ENCODE measurements around the gene C19orf81.
A peak's percentile ranks its signal among the peaks of the same experiment; 100 is the strongest.

C19orf81 gene

GRCh38 chr19:50629194-50629593 is 20.1 kb upstream of the C19orf81 start:
- DNase-seq (ENCODE audit: low read depth in 2 of 3, low spot score in 1 of 3), result no peak

- DNase-seq (ENCODE audit: low read depth in 2 of 3, low spot score in 1 of 3), result no peak
Measured at GRCh38 chr19:50629801-50630200, 19.4 kb upstream of the C19orf81 start.

GRCh38 chr19:50632151-50632835 is 17.0 kb upstream of the C19orf81 start:
- no peak for DNase-seq (ENCODE audit: low read depth in 2 of 3, low spot score in 1 of 3)

GRCh38 chr19:50633359-50633758 is 15.9 kb upstream of the C19orf81 start:
- no peak for DNase-seq (ENCODE audit: low read depth in 2 of 3, low spot score in 1 of 3)

- no peak for DNase-seq (ENCODE audit: low read depth in 2 of 3, low spot score in 1 of 3)
Measured at GRCh38 chr19:50633973-50634372, 15.3 kb upstream of the C19orf81 start.

- DNase-seq (ENCODE audit: low read depth in 2 of 3, low spot score in 1 of 3), result no peak
Measured at GRCh38 chr19:50636317-50637085, 12.7 kb upstream of the C19orf81 start.

- no peak for DNase-seq (ENCODE audit: low read depth in 2 of 3, low spot score in 1 of 3)
Measured at GRCh38 chr19:50638600-50638999, 10.6 kb upstream of the C19orf81 start.

GRCh38 chr19:50639121-50640112 is 9.8 kb upstream of the C19orf81 start, which contains the start of gene SYT3:
Gene SYT3 (minus strand): TSS chr19:50639881. CDS start chr19:50637411, 2,470 bp downstream.
- no peak for DNase-seq (ENCODE audit: low read depth in 2 of 3, low spot score in 1 of 3)

- DNase-seq (ENCODE audit: low read depth in 2 of 3, low spot score in 1 of 3), result no peak
Measured at GRCh38 chr19:50640368-50640767, 8.9 kb upstream of the C19orf81 start.

GRCh38 chr19:50644315-50644915 is 4.8 kb upstream of the C19orf81 start:
- DNase-seq (ENCODE audit: low read depth in 2 of 3, low spot score in 1 of 3), result no peak

GRCh38 chr19:50645107-50645506 is 4.1 kb upstream of the C19orf81 start:
- no peak for DNase-seq (ENCODE audit: low read depth in 2 of 3, low spot score in 1 of 3)

- no peak for DNase-seq (ENCODE audit: low read depth in 2 of 3, low spot score in 1 of 3)
Measured at GRCh38 chr19:50646074-50646807, 3.0 kb upstream of the C19orf81 start.

GRCh38 chr19:50647879-50648615 is 1.2 kb upstream of the C19orf81 start:
- no peak for DNase-seq (ENCODE audit: low read depth in 2 of 3, low spot score in 1 of 3)

GRCh38 chr19:50648659-50649058 is 586 bp upstream of the C19orf81 start:
- DNase-seq (ENCODE audit: low read depth in 2 of 3, low spot score in 1 of 3), result no peak

- no peak for DNase-seq (ENCODE audit: low read depth in 2 of 3, low spot score in 1 of 3)
Measured at GRCh38 chr19:50651174-50651573, 1.9 kb downstream of the C19orf81 start.

- DNase-seq (ENCODE audit: low read depth in 2 of 3, low spot score in 1 of 3), result no peak
Measured at GRCh38 chr19:50652722-50653121, 3.5 kb downstream of the C19orf81 start.

GRCh38 chr19:50654882-50655281 is 5.6 kb downstream of the C19orf81 start:
- DNase-seq (ENCODE audit: low read depth in 2 of 3, low spot score in 1 of 3), result no peak

GRCh38 chr19:50657222-50657669 is 8.0 kb downstream of the C19orf81 start:
- DNase-seq (ENCODE audit: low read depth in 2 of 3, low spot score in 1 of 3), result no peak

GRCh38 chr19:50657712-50658440 is 8.6 kb downstream of the C19orf81 start:
- DNase-seq (ENCODE audit: low read depth in 2 of 3, low spot score in 1 of 3), result peak; percentile 77 to 91 (median 83)
